HG02571 (cell line): Measurements from ENCODE around the gene ENO2.

Experiments
- ATAC-seq: cut with Tn5 transposase; IDR thresholded peaks from one replicate; pipeline ENCODE4 v1.9.1; 2021; ENCODE audit warnings: mild to moderate bottlenecking, moderate library complexity; ENCODE audit not compliant: unreplicated experiment

ENO2 gene

GRCh38 chr12:6929466-6930452 lies 15.4 kb downstream of the ENO2 start:
- no peak for ATAC-seq

DNA sequence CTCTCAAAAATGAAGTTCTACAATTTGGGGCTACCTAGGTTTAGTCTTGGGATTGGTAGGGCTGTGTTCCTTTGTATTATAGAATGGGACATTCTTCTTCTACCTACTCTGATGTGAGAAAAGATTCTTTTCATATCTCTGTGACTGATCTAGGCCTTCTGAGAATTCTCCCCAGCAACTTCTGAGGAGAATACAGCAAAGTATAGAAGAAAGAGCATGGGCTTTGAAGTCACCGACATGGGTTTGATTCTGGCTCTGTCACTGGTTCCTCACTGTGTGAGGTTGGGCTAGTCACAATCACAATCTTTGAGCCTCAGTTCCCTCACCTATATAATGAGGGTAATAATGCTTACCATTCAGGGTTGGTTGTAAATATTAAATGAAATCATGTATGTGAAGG lies 18.4 kb downstream of the ENO2 start:
- no peak for ATAC-seq

DNA sequence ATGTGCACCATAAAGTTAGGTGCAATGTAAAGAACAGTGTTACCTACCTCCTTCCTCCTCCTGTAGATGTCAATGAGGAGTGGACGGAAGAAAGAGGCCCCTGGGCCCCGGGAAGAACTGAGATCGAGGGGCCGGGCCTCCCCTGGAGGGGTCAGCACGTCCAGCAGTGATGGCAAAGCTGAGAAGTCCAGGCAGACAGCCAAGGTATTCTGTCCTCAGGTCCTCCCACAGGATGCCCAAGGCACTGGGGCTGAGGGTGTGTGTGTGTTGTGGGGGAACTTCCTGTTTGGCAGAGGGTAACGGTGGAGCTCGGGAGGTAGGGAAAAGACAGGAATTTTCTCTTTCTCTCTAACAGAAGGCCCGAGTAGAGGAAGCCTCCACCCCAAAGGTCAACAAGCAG lies 19.7 kb downstream of the ENO2 start:
- ATAC-seq: no peak

- no peak for ATAC-seq
Measured at GRCh38 chr12:6935371-6936193, 21.2 kb downstream of the ENO2 start.

- ATAC-seq: no peak
Measured at GRCh38 chr12:6936194-6936635, 21.8 kb downstream of the ENO2 start.

- ATAC-seq: no peak
Measured at GRCh38 chr12:6936636-6937480, 22.5 kb downstream of the ENO2 start.

GRCh38 chr12:6937481-6938352 lies 23.3 kb downstream of the ENO2 start:
- ATAC-seq: peak; percentile 85

- no peak for ATAC-seq
Measured at GRCh38 chr12:6938353-6939190, 24.2 kb downstream of the ENO2 start.

- no peak for ATAC-seq
Measured at GRCh38 chr12:6939191-6939540, 24.8 kb downstream of the ENO2 start.

GRCh38 chr12:6941267-6941666 lies 26.9 kb downstream of the ENO2 start:
- ATAC-seq: no peak

- no peak for ATAC-seq
Measured at GRCh38 chr12:6941782-6942181, 27.4 kb downstream of the ENO2 start.

DNA sequence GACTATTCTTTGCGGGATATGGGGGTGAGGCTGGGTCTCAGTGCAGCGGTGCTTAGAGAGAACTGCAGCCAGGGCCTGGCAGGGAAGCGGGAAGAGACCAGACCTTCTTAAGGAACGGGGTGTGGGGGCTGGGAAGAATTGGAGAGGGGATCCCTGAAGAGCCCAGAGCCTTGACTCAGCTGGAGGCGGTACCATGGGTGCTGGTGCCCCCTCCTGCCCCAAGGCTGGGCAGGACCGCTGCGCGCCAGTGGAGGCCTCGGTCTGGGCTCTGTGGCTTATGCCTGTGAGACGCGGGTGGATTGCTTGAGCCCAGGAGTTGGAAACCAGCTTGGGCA lies 27.9 kb downstream of the ENO2 start:
- ATAC-seq: no peak

GRCh38 chr12:6943389-6943721 lies 29.0 kb downstream of the ENO2 start:
- ATAC-seq: peak; percentile 24

- ATAC-seq: peak; percentile 33
Measured at GRCh38 chr12:6943722-6944380, 29.5 kb downstream of the ENO2 start, which contains the start of the genes C12orf57 and RNU7-1. Gene C12orf57 (plus strand): TSS chr12:6944022. CDS start chr12:6944122, 100 bp downstream. Gene RNU7-1 (plus strand): TSS chr12:6943816.

DNA sequence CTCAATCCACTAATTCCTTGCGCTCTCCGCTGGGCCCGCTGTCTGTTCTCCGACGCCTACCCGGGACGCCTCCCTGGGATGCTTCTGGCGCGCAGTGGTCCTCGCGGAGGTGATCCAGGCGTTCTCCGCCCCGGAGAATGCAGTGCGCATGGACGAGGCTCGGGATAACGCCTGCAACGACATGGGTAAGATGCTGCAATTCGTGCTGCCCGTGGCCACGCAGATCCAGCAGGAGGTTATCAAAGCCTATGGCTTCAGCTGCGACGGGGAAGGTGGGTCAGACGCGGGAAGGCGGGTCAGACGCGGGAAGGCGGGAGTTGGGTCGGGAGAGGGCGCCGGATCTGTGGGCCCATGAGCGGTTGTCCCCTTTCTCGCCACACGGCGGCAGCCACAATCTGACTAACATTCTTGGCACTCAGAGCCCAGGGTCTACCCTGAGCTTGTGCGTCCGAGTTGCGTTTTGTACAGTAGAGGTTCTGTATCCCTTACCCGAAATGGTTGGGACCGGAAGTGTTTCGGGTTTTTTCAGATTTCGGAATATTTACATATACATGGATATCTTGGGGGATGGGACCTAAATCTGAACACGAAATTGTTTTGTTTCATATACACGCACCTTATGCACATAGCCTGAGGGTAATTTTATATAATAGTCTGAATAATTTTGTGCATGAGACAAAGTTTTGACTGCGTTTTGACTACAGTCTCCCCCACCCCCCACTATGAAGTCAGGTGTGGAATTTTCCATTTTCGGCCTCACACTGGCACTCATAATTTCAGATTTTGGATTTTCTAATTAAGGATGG lies 30.2 kb downstream of the ENO2 start:
- peak; percentile 42 for ATAC-seq

- ATAC-seq: no peak
Measured at GRCh38 chr12:6945613-6946012, 31.2 kb downstream of the ENO2 start.

- no peak for ATAC-seq
Measured at GRCh38 chr12:6946033-6946919, 31.9 kb downstream of the ENO2 start.
